A673 (cell line): ENCODE measurements around the gene MZT2A. TPM values are rescaled to one million over a fixed set of nuclear protein-coding genes. Genes with fewer than 3 reads are reported as not detected.
"Not testable (repeated sequence)": the region's sequence is repeated elsewhere in the genome, so short reads cannot be mapped to it uniquely, and the experiment has no call there.

Experiments used
- BruUV-seq: library from RNA; stranded (reverse); fragments of 400-500 nt; replicated peaks from 2 replicates; lab custom pipeline; 2021; lab: Mats Ljungman, UMichigan
- CTCF ChIA-PET: fragments of 300-600 bp; sonication (Branson Sonifier 250); formaldehyde crosslinking; loops from one replicate; lab custom pipeline; 2022; ENCODE audit warnings: antibody characterized with exemption; lab: Charles Lee
- POLR2A ChIA-PET: fragments of 300-600 bp; sonication (Branson Sonifier 250); formaldehyde crosslinking; loops from one replicate; lab custom pipeline; 2022; ENCODE audit warnings: antibody characterized with exemption; ENCODE audit not compliant: low non-redundant PET; lab: Charles Lee
- DNase-seq: peaks from one replicate; pipeline ENCODE4 v3.0.0-alpha.2; 2015; ENCODE audit warnings: low spot score
- H3K27ac ChIP-seq: fragments of 200-600 bp; sonication (generic); 2 replicates; pipeline ENCODE4 v1.5.1; 2016; ENCODE audit warnings: mixed run types, low read depth, mild to moderate bottlenecking, mixed read lengths, antibody characterized with exemption, low read length; ENCODE audit not compliant: poor library complexity, severe bottlenecking
- H3K27me3 ChIP-seq: fragments of 200-600 bp; sonication (generic); replicated peaks from 2 replicates; pipeline ENCODE4 v1.6.1; 2017; ENCODE audit warnings: mixed run types, low read depth, mild to moderate bottlenecking, mixed read lengths, antibody characterized with exemption, low read length; ENCODE audit not compliant: insufficient read depth, poor library complexity
- H3K36me3 ChIP-seq: fragments of 200-600 bp; sonication (generic); 2 replicates; pipeline ENCODE4 v1.6.1; 2016; ENCODE audit warnings: mixed run types, mild to moderate bottlenecking, mixed read lengths, antibody characterized with exemption, low read length; ENCODE audit not compliant: insufficient read depth, poor library complexity, severe bottlenecking
- H3K4me1 ChIP-seq: fragments of 200-600 bp; sonication (generic); 2 replicates; pipeline ENCODE4 v1.6.1; 2017; ENCODE audit warnings: mixed run types, mild to moderate bottlenecking, mixed read lengths, antibody characterized with exemption, low read length; ENCODE audit not compliant: insufficient read depth, poor library complexity, severe bottlenecking
- H3K4me3 ChIP-seq: fragments of 200-600 bp; sonication (generic); 2 replicates; pipeline ENCODE4 v1.5.1; 2016; ENCODE audit warnings: low read depth, mixed run types, mild to moderate bottlenecking, mixed read lengths, low read length; ENCODE audit not compliant: poor library complexity, severe bottlenecking
- H3K9me3 ChIP-seq: fragments of 200-600 bp; sonication (generic); 2 replicates; pipeline ENCODE4 v1.6.1; 2016; ENCODE audit warnings: mixed run types, low read depth, mild to moderate bottlenecking, mixed read lengths, antibody characterized with exemption, low read length; ENCODE audit not compliant: poor library complexity, severe bottlenecking
- CTCF ChIP-seq: fragments of 300-800, 200-600 bp; sonication (generic); conservative IDR thresholded peaks from 2 replicates; pipeline ENCODE4 v1.5.1; 2017; ENCODE audit warnings: low read depth, mild to moderate bottlenecking, antibody characterized with exemption, low read length, moderate library complexity, mixed read lengths
- EZH2 ChIP-seq: fragments of 200-600 bp; sonication (generic); IDR thresholded peaks from 2 replicates; pipeline ENCODE4 v1.6.1; 2017; ENCODE audit warnings: borderline replicate concordance, low read depth, mild to moderate bottlenecking, mixed read lengths, antibody characterized with exemption, low read length; ENCODE audit not compliant: poor library complexity, severe bottlenecking
- intact Hi-C: fragments of 100-400 bp; cut with micrococcal nuclease; formaldehyde crosslinking; loops from one replicate; pipeline ENCODE4 v1.10.0; 2022; ENCODE audit not compliant: unreplicated experiment
- total RNA-seq: library from RNA; stranded (reverse); gene quantifications from 2 replicates; pipeline ENCODE4 v1.2.3, GENCODE V29; 2021

MZT2A gene
- total RNA-seq, 1 experiment from 2014 or later: 126 TPM

GRCh38 chr2:131520526-131520925 lies 28.3 kb upstream of the MZT2A start:
- CTCF ChIA-PET: no interaction called here
- Histone ChIP-seq H3K9me3 (no peaks in the 10 kb centered on the region), H3K4me3 (no peak overlapping the region), H3K27ac (no peak overlapping the region), H3K27me3 (no peaks in the 10 kb centered on the region), H3K36me3 (peaks cover 8% of the 10 kb centered on the region), H3K4me1 (no peaks in the 10 kb centered on the region)
- no peak for DNase-seq
- BruUV-seq: no TSS peak
- POLR2A ChIA-PET: no interaction called here
- TF ChIP-seq CTCF: no peak
- TF ChIP-seq EZH2: no peak
- intact Hi-C loops: no loop called here

- CTCF ChIA-PET, intact Hi-C loops, POLR2A ChIA-PET: not testable (repeated sequence)
Measured at GRCh38 chr2:131519871-131520470, 27.8 kb upstream of the MZT2A start.

GRCh38 chr2:131519466-131519865 lies 27.3 kb upstream of the MZT2A start:
- Histone ChIP-seq H3K4me3 (no peak overlapping the region), H3K27me3 (no peaks in the 10 kb centered on the region), H3K9me3 (no peaks in the 10 kb centered on the region), H3K4me1 (no peaks in the 10 kb centered on the region), H3K36me3 (peaks cover 8% of the 10 kb centered on the region), H3K27ac (no peak overlapping the region)
- POLR2A ChIA-PET: no interaction called here
- intact Hi-C loops: no loop called here
- CTCF ChIA-PET: no interaction called here
- no peak for TF ChIP-seq EZH2
- no peak for TF ChIP-seq CTCF
- no peak for DNase-seq
- no TSS peak for BruUV-seq

More at GRCh38 chr2:131519871-131520470, 27.8 kb upstream of the MZT2A start:
- not testable (repeated sequence) for H3K9me3 ChIP-seq, DNase-seq, H3K36me3 ChIP-seq, BruUV-seq, H3K27me3 ChIP-seq, H3K27ac ChIP-seq, H3K4me1 ChIP-seq, H3K4me3 ChIP-seq

GRCh38 chr2:131518531-131518930 lies 26.3 kb upstream of the MZT2A start:
- not testable (repeated sequence) for BruUV-seq, H3K36me3 ChIP-seq

GRCh38 chr2:131517856-131518255 lies 25.7 kb upstream of the MZT2A start:
- H3K36me3 ChIP-seq, H3K27me3 ChIP-seq, H3K4me1 ChIP-seq, BruUV-seq, H3K27ac ChIP-seq, intact Hi-C loops, H3K4me3 ChIP-seq, CTCF ChIA-PET, POLR2A ChIA-PET, H3K9me3 ChIP-seq, DNase-seq: not testable (repeated sequence)

More at GRCh38 chr2:131518531-131518930, 26.3 kb upstream of the MZT2A start:
- H3K9me3 ChIP-seq, H3K4me1 ChIP-seq, H3K4me3 ChIP-seq, CTCF ChIA-PET, intact Hi-C loops, H3K27me3 ChIP-seq, DNase-seq, H3K27ac ChIP-seq, POLR2A ChIA-PET: not testable (repeated sequence)
